GM08714 (cell line): ENCODE results near the gene SPINK14.

Experiments
- H3K4me3 ChIP-seq: fragments of 200-500 bp; sonication (Bioruptor generic); 2 replicates; pipeline ENCODE4 v1.5.1; 2014; ENCODE audit warnings: mild to moderate bottlenecking, low read length, inconsistent platforms
- ZNF274 ChIP-seq: IDR thresholded peaks from 2 replicates; pipeline ENCODE4 v1.6.1; 2012; ENCODE audit warnings: mild to moderate bottlenecking, low read depth, low read length

The SPINK14 gene

DNA sequence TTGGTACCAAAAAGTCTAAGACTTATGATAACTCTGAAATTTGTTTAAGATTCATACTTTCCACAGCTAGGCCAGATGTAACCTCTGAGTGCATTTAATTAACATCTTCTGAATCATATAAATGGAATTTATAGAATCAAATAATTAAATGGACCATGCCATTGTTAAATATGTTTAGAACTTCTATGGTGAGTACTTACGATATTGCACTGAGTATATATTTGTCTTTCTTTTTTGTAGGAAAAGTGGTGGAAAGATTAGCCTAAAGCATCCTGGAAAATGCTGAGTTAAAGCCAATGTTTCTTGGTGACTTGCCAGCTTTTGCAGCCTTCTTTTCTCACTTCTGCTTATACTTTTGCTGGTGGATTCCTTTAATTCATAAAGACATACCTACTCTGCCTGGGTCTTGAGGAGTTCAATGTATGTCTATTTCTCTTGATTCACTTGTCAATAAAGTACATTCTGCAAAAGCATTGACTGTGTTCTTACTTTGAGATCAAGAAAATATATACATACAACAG lies 46.4 kb downstream of the SPINK14 start:
- TF ChIP-seq ZNF274 = no peak
- H3K4me3 ChIP-seq = no peak overlapping the region

DNA sequence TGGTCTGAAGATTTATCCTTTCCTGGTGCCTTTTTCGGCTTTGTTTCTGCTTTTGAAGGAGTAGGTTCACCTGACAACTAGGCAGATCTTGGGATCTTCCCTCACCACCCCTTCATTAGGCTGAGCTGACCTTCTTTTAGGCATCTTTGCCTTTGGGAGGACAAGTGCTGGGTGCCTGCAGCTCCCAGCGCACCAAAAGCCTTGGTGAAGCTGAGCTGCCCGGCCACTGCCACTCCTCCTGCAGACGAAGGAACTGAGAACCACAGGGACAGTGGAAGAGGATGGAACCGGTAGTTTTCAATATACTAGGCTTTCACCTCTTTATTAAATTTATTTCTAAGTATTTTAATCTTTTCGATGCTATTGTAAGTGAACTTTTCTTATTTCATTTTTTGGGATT lies 53.2 kb downstream of the SPINK14 start:
- no peak for TF ChIP-seq ZNF274
- no peak overlapping the region for H3K4me3 ChIP-seq

DNA sequence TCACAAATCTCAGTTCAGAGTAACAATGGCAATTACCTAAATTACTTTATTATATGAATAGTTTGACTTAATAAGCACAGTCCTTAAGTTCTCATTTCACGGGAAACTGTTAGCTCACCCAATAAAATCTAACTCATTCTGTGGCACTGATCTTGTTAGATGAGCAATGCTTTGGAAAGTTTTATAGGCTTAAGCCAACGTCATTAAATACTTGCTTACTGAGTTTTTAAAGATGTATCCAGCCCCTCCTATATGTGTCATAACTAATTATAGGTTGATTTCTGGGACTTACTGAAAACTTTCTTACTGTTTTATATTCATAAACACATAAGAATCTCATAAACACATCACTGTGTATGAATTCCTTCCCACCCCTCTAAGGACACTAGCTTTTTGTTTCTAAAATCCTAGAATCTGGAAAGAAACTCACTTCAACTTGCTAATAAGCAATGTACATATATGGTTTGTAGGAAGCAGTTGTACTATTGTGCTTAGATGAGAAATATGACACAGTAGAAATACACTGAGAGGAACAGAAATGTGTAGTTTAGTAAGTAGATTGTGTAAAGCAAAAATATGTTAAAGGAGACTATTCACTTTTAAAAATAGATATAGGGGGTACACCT lies 55.9 kb downstream of the SPINK14 start:
- TF ChIP-seq ZNF274 = no peak
- no peak overlapping the region for H3K4me3 ChIP-seq
